Colonic mucosa (tissue), 4 donors: ENCODE results near the gene ALKBH4. TPM values are rescaled to one million over a fixed set of nuclear protein-coding genes. Genes with fewer than 3 reads are reported as not detected.

ENCODE experiments used
- DNase-seq: peaks from one replicate; pipeline ENCODE4 v3.0.0-alpha.2; 2020
- H3K27ac ChIP-seq: fragments of 200-600 bp; one replicate; pipeline ENCODE4 v1.8.0; 2021
- H3K27me3 ChIP-seq: fragments of 200-600 bp; one replicate; pipeline ENCODE4 v1.8.0; 2021
- H3K36me3 ChIP-seq: fragments of 200-600 bp; one replicate; pipeline ENCODE4 v1.8.0; 2021
- H3K4me1 ChIP-seq: fragments of 200-600 bp; one replicate; pipeline ENCODE4 v1.8.0; 2021; ENCODE audit warnings: mild to moderate bottlenecking
- H3K4me3 ChIP-seq: fragments of 200-600 bp; one replicate; pipeline ENCODE4 v1.8.0; 2021
- H3K9ac ChIP-seq, 2 donors: one replicate each; pipeline ENCODE4 v1.7.0; 2013; ENCODE audit warnings: control low read depth in 2 of 2, low read depth in 2 of 2, low read length in 2 of 2
- H3K9me3 ChIP-seq: fragments of 200-600 bp; one replicate; pipeline ENCODE4 v1.8.0; 2021
- intact Hi-C: fragments of 100-400 bp; cut with DNase I; formaldehyde crosslinking; loops from one replicate; pipeline ENCODE4 v1.14.1; 2022
- total RNA-seq, 2 donors: library from RNA; stranded (reverse); fragmentation: NEBNext Ultra II Directional in 1 of 2; extraction: Animal tissue kit (Norgen Biotek cat#: 25700) in 1 of 2; gene quantifications; one replicate each; pipeline ENCODE4 v1.2.1, GENCODE V29; 2021
- TF ChIP-seq, protein P1 (sequence below): fragments of 200-600 bp; IDR thresholded peaks from one replicate; pipeline ENCODE4 v1.8.0; 2022; ENCODE audit warnings: antibody characterized with exemption, mild to moderate bottlenecking
- donor health status: healthy.
- donor health status: DM: no; HTN: no; CAD: no.
- donor health status: DM: no; HTN: no; CAD: no.

ALKBH4 gene
- total RNA-seq, 2 donors from 2014 or later, result 9.7 to 14.1 TPM

DNA sequence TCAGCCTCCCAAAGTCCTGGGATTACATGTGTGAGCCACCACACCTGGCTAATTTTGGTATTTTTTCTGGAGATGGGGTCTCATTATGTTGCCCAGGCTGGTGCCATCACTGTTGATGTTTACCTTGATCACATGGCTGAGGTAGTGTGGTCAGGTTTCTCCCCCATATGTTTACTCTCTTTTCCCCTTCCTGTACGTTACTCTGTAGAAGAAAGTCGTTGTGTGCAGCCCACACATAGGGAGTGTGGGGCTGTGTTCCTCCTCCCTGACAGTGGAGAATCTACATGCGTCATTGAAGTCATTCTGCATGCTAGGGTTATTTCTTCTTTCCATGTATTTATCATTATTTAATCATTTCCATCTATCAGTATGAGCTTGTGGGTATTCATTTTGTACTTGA lies 47.6 kb downstream of the ALKBH4 start:
- Histone ChIP-seq H3K4me3 (no peak overlapping the region), H3K4me1 (peaks cover 3% of the 10 kb centered on the region), H3K9ac (no peak overlapping the region), H3K36me3 (no peaks in the 10 kb centered on the region), H3K27me3 (no peaks in the 10 kb centered on the region), H3K9me3 (no peaks in the 10 kb centered on the region), H3K27ac (no peak overlapping the region)
- DNase-seq, result no peak
- TF ChIP-seq, protein P1, sequence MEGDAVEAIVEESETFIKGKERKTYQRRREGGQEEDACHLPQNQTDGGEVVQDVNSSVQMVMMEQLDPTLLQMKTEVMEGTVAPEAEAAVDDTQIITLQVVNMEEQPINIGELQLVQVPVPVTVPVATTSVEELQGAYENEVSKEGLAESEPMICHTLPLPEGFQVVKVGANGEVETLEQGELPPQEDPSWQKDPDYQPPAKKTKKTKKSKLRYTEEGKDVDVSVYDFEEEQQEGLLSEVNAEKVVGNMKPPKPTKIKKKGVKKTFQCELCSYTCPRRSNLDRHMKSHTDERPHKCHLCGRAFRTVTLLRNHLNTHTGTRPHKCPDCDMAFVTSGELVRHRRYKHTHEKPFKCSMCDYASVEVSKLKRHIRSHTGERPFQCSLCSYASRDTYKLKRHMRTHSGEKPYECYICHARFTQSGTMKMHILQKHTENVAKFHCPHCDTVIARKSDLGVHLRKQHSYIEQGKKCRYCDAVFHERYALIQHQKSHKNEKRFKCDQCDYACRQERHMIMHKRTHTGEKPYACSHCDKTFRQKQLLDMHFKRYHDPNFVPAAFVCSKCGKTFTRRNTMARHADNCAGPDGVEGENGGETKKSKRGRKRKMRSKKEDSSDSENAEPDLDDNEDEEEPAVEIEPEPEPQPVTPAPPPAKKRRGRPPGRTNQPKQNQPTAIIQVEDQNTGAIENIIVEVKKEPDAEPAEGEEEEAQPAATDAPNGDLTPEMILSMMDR, result no peak
- intact Hi-C loops, result no loop called here

DNA sequence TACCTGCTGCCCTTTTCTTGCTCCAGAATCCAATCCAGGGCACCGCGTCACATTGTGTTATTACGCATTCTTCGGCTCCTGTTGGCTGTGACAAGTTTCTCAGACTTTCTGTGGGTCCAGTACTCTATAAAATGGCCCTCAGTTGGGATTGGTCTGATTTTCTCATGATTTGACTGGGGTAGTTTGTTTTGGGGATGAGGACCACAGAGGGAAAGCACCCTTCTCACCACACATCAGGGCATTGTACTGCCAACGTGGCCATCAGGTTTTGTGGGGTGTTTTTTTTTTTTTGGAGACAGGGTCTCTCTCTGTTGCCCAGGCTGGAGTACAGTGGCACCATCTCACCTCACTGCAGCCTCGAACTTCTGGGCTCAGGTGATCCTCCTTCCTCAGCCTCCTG lies 48.3 kb downstream of the ALKBH4 start:
- TF ChIP-seq, protein P1, result no peak
- Histone ChIP-seq H3K36me3 (no peaks in the 10 kb centered on the region), H3K4me3 (no peak overlapping the region), H3K9me3 (no peaks in the 10 kb centered on the region), H3K27me3 (no peaks in the 10 kb centered on the region), H3K27ac (no peak overlapping the region), H3K4me1 (peaks cover 3% of the 10 kb centered on the region), H3K9ac (no peak overlapping the region)
- intact Hi-C loops, result no loop called here
- DNase-seq, result no peak

DNA sequence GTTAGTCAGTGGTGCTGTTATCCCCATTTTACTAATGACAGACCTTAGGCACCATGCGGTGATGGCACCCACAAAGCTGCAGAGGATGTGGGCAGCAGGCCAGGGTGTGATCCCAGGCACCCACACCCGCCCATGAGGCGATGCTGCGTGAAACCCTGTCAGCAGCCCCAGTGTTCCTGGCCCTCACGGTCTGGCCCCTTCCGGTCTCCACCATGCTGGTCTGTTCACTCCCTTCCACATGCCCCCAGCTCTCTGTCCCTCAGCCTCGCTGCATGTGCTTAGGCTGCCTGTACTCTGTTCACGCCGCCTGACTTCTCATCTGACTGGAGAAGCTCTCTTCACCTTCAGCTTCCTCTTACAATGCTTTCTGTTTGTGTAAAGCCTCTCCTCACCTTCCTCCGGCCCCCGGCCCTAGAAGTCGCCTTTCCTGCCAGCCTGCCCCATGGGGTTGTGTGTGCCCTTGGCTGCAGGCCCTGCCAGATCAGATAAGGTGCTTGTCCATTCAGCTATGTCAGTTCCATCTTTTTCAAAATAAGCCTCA lies 48.9 kb downstream of the ALKBH4 start:
- TF ChIP-seq, protein P1, result no peak
- intact Hi-C loops, result no loop called here
- H3K27ac ChIP-seq, result peak overlapping the region; percentile 28
- no peaks in the 10 kb centered on the region for H3K36me3 ChIP-seq
- H3K27me3 ChIP-seq, result no peaks in the 10 kb centered on the region
- H3K9ac ChIP-seq, result no peak overlapping the region
- H3K4me1 ChIP-seq, result peaks cover 3% of the 10 kb centered on the region
- no peaks in the 10 kb centered on the region for H3K9me3 ChIP-seq
- H3K4me3 ChIP-seq, result no peak overlapping the region
- DNase-seq, result no peak

DNA sequence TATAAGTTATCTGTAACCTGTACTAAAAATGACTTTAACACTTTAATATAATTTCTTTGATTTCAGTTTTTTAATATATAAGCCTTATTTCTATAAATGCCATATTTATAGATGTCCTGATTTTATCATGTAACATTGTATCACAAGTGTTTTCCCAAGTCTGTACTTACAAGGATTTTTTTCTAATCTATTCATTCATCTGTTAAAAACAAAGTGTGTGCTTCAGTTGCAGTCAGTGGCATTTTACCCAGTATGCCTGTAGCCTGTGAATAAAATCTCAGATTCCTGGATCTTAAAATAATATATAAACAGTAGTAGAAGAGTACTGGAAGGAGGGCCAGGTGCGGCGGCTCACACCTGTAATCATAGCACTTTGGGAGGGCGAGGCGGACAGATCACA lies 51.1 kb downstream of the ALKBH4 start:
- intact Hi-C loops, result no loop called here

DNA sequence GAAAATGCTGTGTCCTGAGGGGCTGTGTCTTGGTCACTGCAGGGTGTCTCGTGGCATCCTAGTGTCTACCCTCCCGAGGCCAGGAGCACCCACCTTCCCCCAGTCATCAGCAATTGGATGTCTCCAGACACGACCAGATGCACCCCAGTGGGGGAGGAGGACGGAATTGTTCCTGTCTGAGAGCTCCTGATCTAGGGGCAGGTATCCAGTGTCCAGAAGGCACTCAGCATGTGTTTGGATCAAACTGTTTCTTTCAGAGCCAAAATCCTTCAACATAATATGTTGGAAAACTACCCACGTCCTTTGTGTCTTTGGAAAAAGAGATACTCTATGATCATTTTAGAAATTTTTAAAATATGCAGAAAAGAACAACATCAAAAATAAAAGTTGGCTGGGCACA lies 51.6 kb downstream of the ALKBH4 start:
- Histone ChIP-seq H3K4me1 (peaks cover 3% of the 10 kb centered on the region), H3K27me3 (no peaks in the 10 kb centered on the region), H3K9ac (peak overlapping the region in 1 of 2 donors; percentile 9), H3K36me3 (peaks cover 6% of the 10 kb centered on the region), H3K27ac (no peak overlapping the region), H3K4me3 (no peak overlapping the region), H3K9me3 (no peaks in the 10 kb centered on the region)
- intact Hi-C loops, result no loop called here
- TF ChIP-seq, protein P1, result no peak
- no peak for DNase-seq

More for the DNA sequence above, 51.1 kb downstream of the ALKBH4 start:
- H3K27me3 ChIP-seq, result no peaks in the 10 kb centered on the region
- H3K36me3 ChIP-seq, result peaks cover 1% of the 10 kb centered on the region
- H3K9me3 ChIP-seq, result no peaks in the 10 kb centered on the region
- no peak overlapping the region for H3K9ac ChIP-seq
- DNase-seq, result no peak
- H3K4me3 ChIP-seq, result no peak overlapping the region
- TF ChIP-seq, protein P1, result no peak
- no peak overlapping the region for H3K27ac ChIP-seq
- H3K4me1 ChIP-seq, result peaks cover 3% of the 10 kb centered on the region
